Kidney (tissue), 14 donors: ENCODE data around the gene ACVR1B. TPM values are rescaled to one million over a fixed set of nuclear protein-coding genes. Genes with fewer than 3 reads are reported as not detected.
A peak's percentile ranks its signal among the peaks of the same experiment; 100 is the strongest.

Source experiments
- DNase-seq, 5 donors: peaks; one replicate each; pipeline ENCODE4 v3.0.0-alpha.2; 2013 to 2020
- FAIRE-seq: peaks from 2 replicates; lab custom pipeline; 2012; peaks lifted over from hg19 to GRCh38; lab: Jason Lieb, UNC
- H3K27ac ChIP-seq, 2 donors: one replicate each; pipeline ENCODE4 v1.7.0; 2013; ENCODE audit warnings: low read depth in 2 of 2, low read length in 2 of 2, inconsistent platforms in 1 of 2
- H3K27me3 ChIP-seq: one replicate; pipeline ENCODE4 v1.7.1; 2013; ENCODE audit warnings: low read length, inconsistent platforms; ENCODE audit not compliant: control insufficient read depth, insufficient read depth
- H3K36me3 ChIP-seq, 3 donors: one replicate each; pipeline versions ENCODE4 v1.7.0 to v1.7.1; 2013; ENCODE audit warnings: low read length in 3 of 3, control low read depth in 1 of 3, inconsistent platforms in 1 of 3; ENCODE audit not compliant: insufficient read depth in 3 of 3, control insufficient read depth in 2 of 3
- H3K4me1 ChIP-seq, 3 donors: one replicate each; pipeline versions ENCODE4 v1.7.0 to v1.7.1; 2013; ENCODE audit warnings: low read length in 3 of 3, inconsistent platforms in 1 of 3, low read depth in 1 of 3; ENCODE audit not compliant: control insufficient read depth in 2 of 3, insufficient read depth in 2 of 3
- H3K4me3 ChIP-seq, 3 donors: one replicate each; pipeline versions ENCODE4 v1.7.0 to v1.8.1; 2013; ENCODE audit warnings: low read length in 3 of 3, control low read depth in 1 of 3, inconsistent platforms in 1 of 3
- H3K9ac ChIP-seq, 3 donors: one replicate each; pipeline versions ENCODE4 v1.7.0 to v1.7.1; 2013; ENCODE audit warnings: low read length in 3 of 3, control low read depth in 1 of 3, inconsistent platforms in 1 of 3
- H3K9me3 ChIP-seq, 3 donors: one replicate each; pipeline versions ENCODE4 v1.7.0 to v1.7.1; 2013; ENCODE audit warnings: low read length in 3 of 3, control low read depth in 1 of 3, inconsistent platforms in 1 of 3; ENCODE audit not compliant: control insufficient read depth in 2 of 3, insufficient read depth in 1 of 3
- intact Hi-C: fragments of 100-400 bp; cut with DNase I; formaldehyde crosslinking; loops from one replicate; pipeline ENCODE4 v1.11.1; 2022
- polyA plus RNA-seq: library from polyadenylated mRNA; stranded (reverse); fragments of 350-450 nt; fragmentation: Illumina TruSeq; extraction: RNeasy Lipid Tissue Mini Kit (QIAGEN cat#74804); gene quantifications from one replicate; pipeline ENCODE4 v1.2.3, GENCODE V29; 2014; ENCODE audit warnings: low read depth, low replicate concordance; ENCODE audit not compliant: insufficient read depth
- total RNA-seq: library from RNA; stranded (reverse); fragmentation: NEBNext Ultra II Directional; extraction: Animal tissue kit (Norgen Biotek cat#: 25700); gene quantifications from one replicate; pipeline ENCODE4 v1.2.1, GENCODE V29; 2021
- TF ChIP-seq, protein P1 (sequence below): IDR thresholded peaks from 3 replicates; pipeline ENCODE4 v1.5.1; 2012; ENCODE audit warnings: mild to moderate bottlenecking, moderate library complexity, borderline replicate concordance; ENCODE audit not compliant: insufficient read depth; ENCODE audit errors: extremely low read depth
- donor health status: control.
- donor health status: control.
- donor health status: control.
- donor health status: control.
- donor health status: control.
- donor health status: DM: yes; HTN: yes; CAD: no.
- donor health status: Normal renal cell carcinoma (clear cell type).

The ACVR1B gene
- total and polyA plus RNA-seq, 2 donors from 2014 or later: 30.6 to 95.5 TPM

DNA sequence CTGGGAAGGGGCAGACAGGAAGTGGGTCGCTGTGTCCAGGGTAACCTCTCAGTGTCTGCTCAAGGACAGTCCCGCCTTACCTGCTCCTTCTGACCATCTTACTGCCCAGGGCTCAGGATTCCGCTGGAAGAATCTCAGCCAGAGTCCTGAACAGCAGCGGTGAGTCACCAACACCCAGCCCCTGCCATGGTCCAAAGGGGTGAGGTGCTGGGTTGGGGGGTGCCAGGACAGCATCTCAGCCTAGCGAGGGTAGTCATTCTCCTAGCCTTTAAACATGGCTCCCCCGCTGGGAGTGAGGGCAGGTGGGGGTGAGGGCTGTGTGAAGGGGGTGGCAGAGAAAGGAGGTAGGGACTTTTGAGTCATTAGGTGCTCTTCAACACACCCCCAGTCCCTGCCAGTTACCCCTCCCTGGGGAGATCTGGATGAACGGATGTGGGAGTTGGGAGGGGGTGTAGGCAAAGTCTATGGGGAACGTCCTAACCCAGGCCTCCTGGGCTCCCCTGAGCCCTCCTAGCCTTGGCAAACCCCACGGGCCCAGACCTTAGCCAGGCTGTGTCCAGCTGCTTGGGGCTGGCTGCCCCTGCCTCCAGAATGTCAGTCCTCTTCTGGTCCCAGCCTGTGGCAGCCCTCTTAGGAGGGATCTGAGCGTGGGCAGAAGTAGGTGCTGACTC lies 57.7 kb downstream of the ACVR1B start:
- TF ChIP-seq, protein P1, sequence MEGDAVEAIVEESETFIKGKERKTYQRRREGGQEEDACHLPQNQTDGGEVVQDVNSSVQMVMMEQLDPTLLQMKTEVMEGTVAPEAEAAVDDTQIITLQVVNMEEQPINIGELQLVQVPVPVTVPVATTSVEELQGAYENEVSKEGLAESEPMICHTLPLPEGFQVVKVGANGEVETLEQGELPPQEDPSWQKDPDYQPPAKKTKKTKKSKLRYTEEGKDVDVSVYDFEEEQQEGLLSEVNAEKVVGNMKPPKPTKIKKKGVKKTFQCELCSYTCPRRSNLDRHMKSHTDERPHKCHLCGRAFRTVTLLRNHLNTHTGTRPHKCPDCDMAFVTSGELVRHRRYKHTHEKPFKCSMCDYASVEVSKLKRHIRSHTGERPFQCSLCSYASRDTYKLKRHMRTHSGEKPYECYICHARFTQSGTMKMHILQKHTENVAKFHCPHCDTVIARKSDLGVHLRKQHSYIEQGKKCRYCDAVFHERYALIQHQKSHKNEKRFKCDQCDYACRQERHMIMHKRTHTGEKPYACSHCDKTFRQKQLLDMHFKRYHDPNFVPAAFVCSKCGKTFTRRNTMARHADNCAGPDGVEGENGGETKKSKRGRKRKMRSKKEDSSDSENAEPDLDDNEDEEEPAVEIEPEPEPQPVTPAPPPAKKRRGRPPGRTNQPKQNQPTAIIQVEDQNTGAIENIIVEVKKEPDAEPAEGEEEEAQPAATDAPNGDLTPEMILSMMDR: no peak
- H3K9ac ChIP-seq: peak overlapping the region in 1 of 3 donors; percentile 44
- intact Hi-C loops: no loop called here
- peak overlapping the region; percentile 65 to 79 for H3K27ac ChIP-seq
- FAIRE-seq (no peak), DNase-seq (peak in 2 of 5 donors; percentile 47 to 49)
- peak overlapping the region in 2 of 3 donors; percentile 27 to 51 for H3K4me3 ChIP-seq
- H3K9me3 ChIP-seq: no peaks in the 10 kb centered on the region
- no peaks in the 10 kb centered on the region for H3K27me3 ChIP-seq
- peaks cover 3 to 22% (median 6%) of the 10 kb centered on the region in 3 donors for H3K4me1 ChIP-seq
- H3K36me3 ChIP-seq: peaks cover 0 to 4% (median 4%) of the 10 kb centered on the region in 3 donors

- Histone ChIP-seq H3K4me3 (peak overlapping the region in 1 of 3 donors; percentile 27), H3K4me1 (peaks cover 3 to 22% (median 6%) of the 10 kb centered on the region in 3 donors), H3K9ac (peak overlapping the region in 1 of 3 donors; percentile 13)
Observed at GRCh38 chr12:52010152-52010622, 58.7 kb downstream of the ACVR1B start.

DNA sequence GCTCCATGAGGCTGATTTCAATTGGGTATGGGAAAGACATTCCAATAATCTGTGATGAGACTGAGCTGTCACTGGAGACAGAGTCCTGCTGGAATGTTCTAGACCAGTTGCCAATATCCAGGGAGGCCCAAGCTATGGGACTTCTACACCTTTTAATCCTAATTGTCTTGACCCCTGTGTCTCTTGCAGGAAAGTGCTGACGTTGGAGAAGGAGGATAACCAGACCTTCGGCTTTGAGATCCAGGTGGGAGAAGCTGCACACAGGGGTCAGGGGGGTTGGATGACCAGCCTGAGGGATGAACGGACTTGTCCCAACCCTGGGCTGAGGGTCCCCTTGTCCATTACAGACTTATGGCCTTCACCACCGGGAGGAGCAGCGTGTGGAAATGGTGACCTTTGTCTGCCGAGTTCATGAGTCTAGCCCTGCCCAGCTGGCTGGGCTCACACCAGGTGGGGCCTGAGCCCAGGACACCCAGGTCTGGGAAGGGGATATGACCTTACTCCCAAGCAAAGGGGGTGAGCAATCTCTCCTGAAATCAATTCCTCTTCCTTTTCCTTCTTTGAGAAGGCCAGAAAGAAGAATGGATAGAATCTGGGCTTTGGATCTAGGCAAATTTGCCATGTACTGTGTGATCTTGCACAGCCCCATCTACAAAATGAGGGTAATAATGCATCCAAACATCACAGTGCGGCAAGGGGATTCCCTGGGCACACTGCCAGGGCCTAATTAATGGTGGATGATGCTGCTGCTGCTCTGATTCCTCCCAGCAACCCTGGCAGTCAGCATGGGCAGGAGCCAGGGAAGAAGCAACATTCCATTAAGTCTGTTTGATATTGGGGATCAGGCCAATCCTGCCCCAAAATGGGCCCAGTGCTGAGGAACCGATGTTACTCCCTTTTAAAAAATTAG lies 59.4 kb downstream of the ACVR1B start:
- Histone ChIP-seq H3K36me3 (peaks cover 0 to 4% (median 4%) of the 10 kb centered on the region in 3 donors), H3K27ac (peak overlapping the region; percentile 34 to 61), H3K27me3 (no peaks in the 10 kb centered on the region), H3K4me3 (peak overlapping the region in 1 of 3 donors; percentile 19), H3K9me3 (no peaks in the 10 kb centered on the region), H3K4me1 (peaks cover 3 to 16% (median 6%) of the 10 kb centered on the region in 3 donors), H3K9ac (peak overlapping the region in 1 of 3 donors; percentile 13)
- intact Hi-C loops: no loop called here
- no peak for FAIRE-seq
- DNase-seq: peak in 1 of 5 donors; percentile 63
- TF ChIP-seq, protein P1: no peak

More at GRCh38 chr12:52010152-52010622, 58.7 kb downstream of the ACVR1B start:
- DNase-seq (peak; percentile 89 to 97 (median 93)), FAIRE-seq (no peak)
- intact Hi-C loops: no loop called here
- Histone ChIP-seq H3K27ac (peak overlapping the region; percentile 61), H3K27me3 (no peaks in the 10 kb centered on the region), H3K36me3 (peaks cover 0 to 4% (median 4%) of the 10 kb centered on the region in 3 donors), H3K9me3 (no peaks in the 10 kb centered on the region)
- TF ChIP-seq, protein P1: no peak
